Glomerular visceral epithelial cell (primary cell): ENCODE data around the gene FAM53A.
"Not testable (repeated sequence)": the region's sequence is repeated elsewhere in the genome, so short reads cannot be mapped to it uniquely, and the experiment has no call there.

Experiments used
- DNase-seq: peaks from one replicate; pipeline ENCODE4 v3.0.0-alpha.2; 2016; ENCODE audit errors: extremely low spot score

FAM53A gene

GRCh38 chr4:1622238-1622637 lies 61.9 kb downstream of the FAM53A start:
- DNase-seq, result no peak

- DNase-seq, result no peak
Measured at GRCh38 chr4:1621526-1621925, 62.6 kb downstream of the FAM53A start.

GRCh38 chr4:1619151-1619672 lies 64.9 kb downstream of the FAM53A start:
- no peak for DNase-seq

- no peak for DNase-seq
Measured at GRCh38 chr4:1618438-1618837, 65.7 kb downstream of the FAM53A start.

GRCh38 chr4:1616557-1616930 lies 67.6 kb downstream of the FAM53A start:
- no peak for DNase-seq

GRCh38 chr4:1615786-1616556 lies 68.1 kb downstream of the FAM53A start:
- no peak for DNase-seq

GRCh38 chr4:1614854-1615595 lies 69.1 kb downstream of the FAM53A start:
- DNase-seq, result no peak

- no peak for DNase-seq
Measured at GRCh38 chr4:1614502-1614853, 69.6 kb downstream of the FAM53A start.

GRCh38 chr4:1614049-1614448 lies 70.1 kb downstream of the FAM53A start:
- no peak for DNase-seq

- no peak for DNase-seq
Measured at GRCh38 chr4:1613099-1613495, 71.0 kb downstream of the FAM53A start.

- no peak for DNase-seq
Measured at GRCh38 chr4:1612278-1613098, 71.6 kb downstream of the FAM53A start.

- no peak for DNase-seq
Measured at GRCh38 chr4:1611501-1611870, 72.6 kb downstream of the FAM53A start.

- DNase-seq, result no peak
Measured at GRCh38 chr4:1610791-1611500, 73.2 kb downstream of the FAM53A start.

GRCh38 chr4:1609901-1610790 lies 74.0 kb downstream of the FAM53A start:
- no peak for DNase-seq

- DNase-seq, result no peak
Measured at GRCh38 chr4:1608821-1609500, 75.2 kb downstream of the FAM53A start.

GRCh38 chr4:1608196-1608820 lies 75.8 kb downstream of the FAM53A start:
- DNase-seq, result no peak

- not testable (repeated sequence) for DNase-seq
Measured at GRCh38 chr4:1607436-1608195, 76.5 kb downstream of the FAM53A start.

GRCh38 chr4:1604706-1605205 lies 79.4 kb downstream of the FAM53A start:
- DNase-seq, result no peak
